GM18499 (cell line): ENCODE measurements around the gene CHRNE.
"Not testable (repeated sequence)": the region's sequence is repeated elsewhere in the genome, so short reads cannot be mapped to it uniquely, and the experiment has no call there.

Experiments
- ATAC-seq: cut with Tn5 transposase; IDR thresholded peaks from one replicate; pipeline ENCODE4 v1.9.1; 2021; ENCODE audit warnings: moderate number of reproducible peaks; ENCODE audit not compliant: insufficient read depth, unreplicated experiment

Gene CHRNE

GRCh38 chr17:4858068-4858881, 44.6 kb downstream of the CHRNE start:
- ATAC-seq: no peak

- not testable (repeated sequence) for ATAC-seq
Observed at GRCh38 chr17:4857347-4857746, 45.6 kb downstream of the CHRNE start.

- no peak for ATAC-seq
Observed at GRCh38 chr17:4856937-4857314, 46.0 kb downstream of the CHRNE start.

DNA sequence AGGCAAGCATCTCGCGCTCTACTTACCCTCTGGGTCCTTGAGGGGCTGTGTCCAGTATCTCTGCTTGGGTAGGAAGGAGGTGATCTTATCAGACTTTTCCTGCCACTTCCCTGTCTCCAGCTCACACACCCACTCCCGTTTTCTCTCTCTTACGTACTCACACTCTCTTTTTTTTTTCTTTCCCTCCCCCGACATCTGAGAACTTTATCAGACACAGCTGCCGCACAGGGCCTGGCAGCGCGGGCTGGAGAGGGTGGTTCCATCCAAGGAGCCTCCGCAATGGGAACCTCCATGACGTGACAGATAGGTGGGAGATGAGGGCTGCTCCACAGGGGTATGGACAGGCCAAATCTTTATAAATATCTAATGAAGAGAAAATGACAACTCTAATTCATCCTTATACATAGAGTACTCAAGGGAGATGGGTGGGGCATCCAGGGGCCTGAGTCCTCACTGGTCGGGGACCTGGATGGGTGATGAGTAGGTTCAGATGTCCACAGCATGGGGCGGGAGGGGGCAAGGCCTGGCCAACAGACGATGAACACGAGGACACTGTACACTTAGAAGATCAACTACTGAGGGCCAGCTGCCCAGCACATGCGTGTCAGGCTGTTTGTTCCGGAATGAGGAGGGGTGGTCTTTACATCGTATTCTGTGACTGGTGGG, 46.5 kb downstream of the CHRNE start:
- ATAC-seq: no peak

DNA sequence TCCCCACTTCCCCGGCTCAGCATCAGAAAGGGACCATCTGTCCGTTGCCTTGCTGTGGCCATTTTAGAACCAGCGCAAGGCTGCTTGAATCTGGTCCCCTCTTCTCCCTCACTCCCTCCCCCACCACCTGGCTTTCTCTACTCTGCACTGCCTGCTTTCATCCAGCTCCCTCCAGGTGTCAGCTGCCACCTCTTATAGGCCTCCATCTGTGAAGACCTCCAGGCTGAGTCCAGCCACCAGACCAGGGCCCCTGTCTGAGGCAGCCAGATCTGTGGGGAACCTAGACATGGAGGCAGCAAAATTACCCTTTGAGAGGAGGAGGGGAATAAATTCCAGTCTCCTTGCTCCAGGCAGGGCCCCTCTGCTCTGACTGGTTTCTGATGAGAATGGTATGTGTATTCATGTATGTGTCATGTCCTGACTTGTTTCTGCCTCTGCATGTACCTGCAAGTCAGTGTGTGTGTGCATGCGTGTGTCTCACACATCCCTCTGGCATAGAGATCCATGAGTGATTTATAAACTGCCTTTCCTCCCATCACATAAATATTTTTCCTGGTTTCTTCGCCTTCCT, 48.7 kb downstream of the CHRNE start:
- no peak for ATAC-seq

DNA sequence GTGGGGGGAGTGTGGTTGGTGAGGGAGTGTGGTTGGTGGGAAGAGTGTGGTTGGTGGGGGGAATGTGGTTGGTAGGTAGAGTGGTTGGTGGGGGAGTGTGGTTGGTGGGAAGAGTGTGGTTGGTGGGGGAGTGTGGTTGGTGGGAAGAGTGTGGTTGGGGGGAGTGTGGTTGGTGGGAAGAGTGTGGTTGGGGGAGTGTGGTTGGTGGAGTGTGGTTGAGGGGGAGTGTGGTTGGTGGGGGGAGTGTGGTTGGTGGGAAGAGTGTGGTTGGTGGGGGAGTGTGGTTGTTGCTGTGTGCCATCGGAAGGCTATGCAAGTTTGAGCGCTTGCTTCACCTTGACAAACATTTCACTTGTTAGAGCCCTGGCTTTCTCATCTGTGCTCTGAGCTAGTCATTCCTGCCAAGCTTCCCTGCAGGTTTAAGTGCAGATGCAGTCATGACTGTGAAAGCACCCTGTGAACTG, 49.7 kb downstream of the CHRNE start:
- ATAC-seq: no peak

- ATAC-seq: no peak
Observed at GRCh38 chr17:4852567-4853207, 50.2 kb downstream of the CHRNE start.

DNA sequence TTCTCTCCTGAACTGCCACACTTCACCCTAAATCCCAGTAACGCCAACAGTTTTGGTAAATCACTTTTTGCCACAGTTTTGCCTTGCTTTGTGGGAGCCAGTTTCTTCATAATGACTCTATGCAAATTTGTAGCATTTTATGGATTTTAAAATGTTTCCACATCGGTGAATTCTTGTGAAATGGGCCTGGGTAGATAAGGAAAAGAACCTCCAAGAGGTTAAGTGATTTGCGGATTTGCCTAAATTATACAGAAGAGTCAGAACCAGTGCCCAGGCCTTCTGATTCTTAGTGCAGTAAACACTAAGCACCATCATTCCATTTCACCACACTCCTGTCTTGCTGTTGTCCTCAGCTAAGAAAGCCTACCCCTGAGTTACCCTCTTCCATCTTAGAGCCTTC, 51.8 kb downstream of the CHRNE start:
- no peak for ATAC-seq

DNA sequence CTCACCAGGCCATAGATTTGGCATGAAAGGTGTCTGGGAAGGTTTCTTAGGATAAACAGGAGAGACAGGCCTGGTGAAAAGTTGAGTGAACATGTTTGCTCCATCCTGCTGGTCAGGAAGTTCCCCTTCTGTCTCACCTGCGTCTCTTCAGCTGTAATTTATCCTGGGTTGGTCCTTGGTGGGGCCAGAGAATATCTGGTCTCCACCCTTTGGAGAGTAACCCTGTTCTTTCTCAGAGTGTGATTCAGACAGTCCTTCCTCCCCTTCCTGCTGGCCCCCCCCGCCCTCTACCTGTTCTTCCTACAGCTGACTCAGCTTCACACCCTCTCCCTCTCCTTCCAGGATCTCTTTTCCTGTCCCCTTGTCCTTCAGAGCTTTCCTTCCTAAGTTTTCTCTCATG, 52.7 kb downstream of the CHRNE start:
- ATAC-seq: no peak

DNA sequence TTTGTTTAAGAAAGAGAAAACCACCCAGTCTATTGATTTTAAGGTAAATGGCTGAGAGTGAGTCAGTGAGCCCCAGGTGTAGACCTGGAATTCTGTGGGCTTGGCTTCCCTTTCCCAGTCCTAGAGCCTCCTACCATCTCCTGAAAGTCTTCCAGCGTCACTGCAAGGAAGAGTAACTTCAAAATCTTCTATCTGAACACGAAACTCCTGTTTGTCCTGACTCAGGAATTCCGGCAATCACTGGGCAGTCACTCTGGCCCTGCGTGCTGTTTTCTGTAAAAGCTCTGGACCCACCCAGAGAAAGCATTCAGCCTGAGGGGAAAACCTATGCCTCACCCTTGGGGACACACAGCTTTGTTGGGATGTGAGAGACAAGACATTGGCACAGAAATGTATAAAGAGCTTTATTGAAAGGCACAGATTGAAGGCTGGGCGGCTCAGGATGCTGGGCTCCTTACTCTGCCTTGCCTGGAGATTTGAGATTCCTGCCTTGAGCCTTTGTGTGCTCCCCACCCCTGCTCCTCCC, 53.8 kb downstream of the CHRNE start:
- no peak for ATAC-seq
